Tibial nerve (tissue), 4 donors: ENCODE data around the gene PIK3AP1. TPM values are rescaled to one million over a fixed set of nuclear protein-coding genes. Genes with fewer than 3 reads are reported as not detected.

Experiments
- DNase-seq, 2 donors: peaks; one replicate each; pipeline ENCODE4 v3.0.0-alpha.2; 2019; ENCODE audit warnings: low spot score in 2 of 2
- H3K27ac ChIP-seq, 4 donors: fragments of 200-600 bp; sonication (generic) in 3 of 4; one replicate each; pipeline ENCODE4 v1.5.1; 2017 to 2019; ENCODE audit warnings: mild to moderate bottlenecking in 1 of 4
- H3K27me3 ChIP-seq, 2 donors: fragments of 200-600 bp; sonication (generic) in 1 of 2; one replicate each; pipeline versions ENCODE4 v1.5.1 to v1.6.0; 2017 to 2019
- H3K36me3 ChIP-seq, 3 donors: fragments of 200-600 bp; sonication (generic); one replicate each; pipeline ENCODE4 v1.5.1; 2018 to 2019
- H3K4me1 ChIP-seq, 4 donors: fragments of 200-600 bp; sonication (generic) in 3 of 4; one replicate each; pipeline ENCODE4 v1.5.1; 2017 to 2019
- H3K4me3 ChIP-seq, 4 donors: fragments of 200-600 bp; sonication (generic) in 3 of 4; one replicate each; pipeline ENCODE4 v1.5.1; 2017 to 2019; ENCODE audit warnings: mild to moderate bottlenecking in 1 of 4, moderate library complexity in 1 of 4
- H3K9me3 ChIP-seq, 4 donors: fragments of 200-600 bp; sonication (generic) in 3 of 4; one replicate each; pipeline ENCODE4 v1.5.1; 2017 to 2019
- EP300 ChIP-seq, 2 donors: sonication (generic); formaldehyde crosslinking; IDR thresholded peaks; one replicate each; pipeline ENCODE4 v1.6.1; 2017; ENCODE audit warnings: antibody characterized with exemption in 2 of 2, mild to moderate bottlenecking in 1 of 2
- POLR2A ChIP-seq, 2 donors: fragments of 450-650 bp; IDR thresholded peaks; one replicate each; pipeline ENCODE4 v1.6.1; 2017; ENCODE audit warnings: antibody characterized with exemption in 2 of 2, mild to moderate bottlenecking in 2 of 2, moderate library complexity in 2 of 2
- WGBS, 2 donors: methylation state at CpG; one replicate each; pipeline ENCODE4 v1.1.5; 2018; 5-methylcytosine and 5-hydroxymethylcytosine counted together
- total RNA-seq, 4 donors: library from RNA; depleted of rRNA; stranded (reverse); fragments of >200 nt; gene quantifications; one replicate each; pipeline ENCODE4 v1.1.0, GENCODE V29; 2016
- TF ChIP-seq, protein P1 (sequence below), 5 experiments: fragments of 200-600 bp in 3 of 5; fragments of 450-650 bp in 2 of 5; sonication (generic) in 3 of 5; IDR thresholded peaks; one replicate each; pipeline ENCODE4 v1.5.1; 2016 to 2019; ENCODE audit warnings: antibody characterized with exemption in 5 of 5, mild to moderate bottlenecking in 3 of 5, moderate library complexity in 2 of 5

Gene PIK3AP1
- total RNA-seq, 4 donors from 2014 or later: 7.1 to 21.3 (median 14.2) TPM

DNA sequence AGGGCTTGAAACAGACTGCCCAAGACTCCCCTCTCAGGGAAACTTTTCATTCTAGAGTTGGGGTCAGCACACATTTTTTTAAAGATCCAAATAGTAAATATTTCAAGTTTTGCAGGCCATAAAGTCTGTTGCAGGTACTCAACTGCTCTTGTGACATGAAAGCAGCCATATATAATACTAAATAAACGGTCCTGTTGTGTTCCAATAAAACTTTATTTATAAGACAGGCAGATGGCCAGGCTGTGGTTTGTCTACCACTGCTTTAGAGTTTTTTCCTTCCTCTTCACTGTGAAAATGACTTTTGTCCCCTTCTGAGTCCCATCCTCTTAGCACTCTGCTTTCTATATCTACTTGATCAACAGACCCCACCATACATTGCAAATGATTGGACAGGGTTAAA, 93.0 kb downstream of the PIK3AP1 start:
- H3K9me3 ChIP-seq: no peaks in the 10 kb centered on the region
- no peak overlapping the region for H3K4me3 ChIP-seq
- TF ChIP-seq, protein P1, sequence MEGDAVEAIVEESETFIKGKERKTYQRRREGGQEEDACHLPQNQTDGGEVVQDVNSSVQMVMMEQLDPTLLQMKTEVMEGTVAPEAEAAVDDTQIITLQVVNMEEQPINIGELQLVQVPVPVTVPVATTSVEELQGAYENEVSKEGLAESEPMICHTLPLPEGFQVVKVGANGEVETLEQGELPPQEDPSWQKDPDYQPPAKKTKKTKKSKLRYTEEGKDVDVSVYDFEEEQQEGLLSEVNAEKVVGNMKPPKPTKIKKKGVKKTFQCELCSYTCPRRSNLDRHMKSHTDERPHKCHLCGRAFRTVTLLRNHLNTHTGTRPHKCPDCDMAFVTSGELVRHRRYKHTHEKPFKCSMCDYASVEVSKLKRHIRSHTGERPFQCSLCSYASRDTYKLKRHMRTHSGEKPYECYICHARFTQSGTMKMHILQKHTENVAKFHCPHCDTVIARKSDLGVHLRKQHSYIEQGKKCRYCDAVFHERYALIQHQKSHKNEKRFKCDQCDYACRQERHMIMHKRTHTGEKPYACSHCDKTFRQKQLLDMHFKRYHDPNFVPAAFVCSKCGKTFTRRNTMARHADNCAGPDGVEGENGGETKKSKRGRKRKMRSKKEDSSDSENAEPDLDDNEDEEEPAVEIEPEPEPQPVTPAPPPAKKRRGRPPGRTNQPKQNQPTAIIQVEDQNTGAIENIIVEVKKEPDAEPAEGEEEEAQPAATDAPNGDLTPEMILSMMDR (IDR thresholded peaks at IDR 0.05): no peak
- TF ChIP-seq EP300 (IDR thresholded peaks at IDR 0.05): no peak
- TF ChIP-seq POLR2A (IDR thresholded peaks at IDR 0.05): no peak
- H3K27ac ChIP-seq: no peak overlapping the region
- no peaks in the 10 kb centered on the region for H3K4me1 ChIP-seq
- 64 to 77% methylated on average over 1 of the region's 1 CpG for WGBS, 2 donors
- H3K36me3 ChIP-seq: no peaks in the 10 kb centered on the region
- H3K27me3 ChIP-seq: no peaks in the 10 kb centered on the region
- no peak for DNase-seq

DNA sequence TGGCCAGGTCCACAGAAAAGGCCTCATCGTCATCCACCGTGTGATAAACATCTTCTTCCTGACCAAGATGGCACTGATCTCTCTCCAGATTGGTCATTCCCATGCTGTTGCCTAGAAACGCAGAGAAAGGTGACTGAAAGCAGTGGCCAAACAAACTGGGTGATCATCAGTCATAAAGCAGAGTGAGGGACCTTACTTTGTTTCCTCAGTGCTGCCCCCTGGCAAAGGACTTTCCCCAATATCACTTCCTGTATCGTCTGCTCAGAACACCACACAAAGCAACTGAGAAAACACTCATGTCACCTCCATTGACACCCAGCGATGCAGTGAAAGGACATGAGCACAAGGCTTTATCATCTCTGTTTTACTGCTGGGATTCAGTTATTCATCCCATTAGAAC, 93.5 kb downstream of the PIK3AP1 start:
- H3K27ac ChIP-seq: no peak overlapping the region
- DNase-seq: no peak
- H3K4me1 ChIP-seq: no peaks in the 10 kb centered on the region
- TF ChIP-seq POLR2A (IDR thresholded peaks at IDR 0.05): no peak
- TF ChIP-seq, protein P1 (IDR thresholded peaks at IDR 0.05): no peak
- no peak for TF ChIP-seq EP300 (IDR thresholded peaks at IDR 0.05)
- no peaks in the 10 kb centered on the region for H3K9me3 ChIP-seq
- no peaks in the 10 kb centered on the region for H3K36me3 ChIP-seq
- WGBS, 2 donors: 76 to 87% methylated on average over 5 of the region's 5 CpGs
- H3K27me3 ChIP-seq: no peaks in the 10 kb centered on the region
- H3K4me3 ChIP-seq: no peak overlapping the region

DNA sequence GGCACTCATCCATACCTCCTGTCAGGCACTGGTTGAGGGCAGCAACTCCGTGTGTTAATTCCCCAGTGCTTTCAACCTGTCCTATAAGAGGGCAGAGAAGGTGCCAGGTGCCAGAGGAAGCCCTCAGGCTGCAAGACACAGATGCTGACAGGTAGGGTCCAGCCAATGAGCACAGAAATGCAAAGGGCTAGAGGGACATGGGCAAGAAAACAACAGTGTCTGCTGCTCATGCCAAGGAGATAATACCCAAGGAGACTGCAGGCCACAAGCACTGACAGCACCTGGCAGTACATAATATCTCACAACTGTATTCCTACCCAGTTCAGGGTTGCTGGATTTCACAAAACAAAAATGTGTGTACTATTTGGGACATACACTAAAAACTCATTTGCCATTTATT, 95.1 kb downstream of the PIK3AP1 start:
- no peaks in the 10 kb centered on the region for H3K9me3 ChIP-seq
- no peak for TF ChIP-seq POLR2A (IDR thresholded peaks at IDR 0.05)
- no peak for TF ChIP-seq EP300 (IDR thresholded peaks at IDR 0.05)
- TF ChIP-seq, protein P1 (IDR thresholded peaks at IDR 0.05): no peak
- DNase-seq: no peak
- H3K36me3 ChIP-seq: no peaks in the 10 kb centered on the region
- WGBS, 2 donors: 88 to 92% methylated on average over 1 of the region's 1 CpG
- H3K27ac ChIP-seq: no peak overlapping the region
- H3K27me3 ChIP-seq: no peaks in the 10 kb centered on the region
- no peaks in the 10 kb centered on the region for H3K4me1 ChIP-seq
- H3K4me3 ChIP-seq: no peak overlapping the region

DNA sequence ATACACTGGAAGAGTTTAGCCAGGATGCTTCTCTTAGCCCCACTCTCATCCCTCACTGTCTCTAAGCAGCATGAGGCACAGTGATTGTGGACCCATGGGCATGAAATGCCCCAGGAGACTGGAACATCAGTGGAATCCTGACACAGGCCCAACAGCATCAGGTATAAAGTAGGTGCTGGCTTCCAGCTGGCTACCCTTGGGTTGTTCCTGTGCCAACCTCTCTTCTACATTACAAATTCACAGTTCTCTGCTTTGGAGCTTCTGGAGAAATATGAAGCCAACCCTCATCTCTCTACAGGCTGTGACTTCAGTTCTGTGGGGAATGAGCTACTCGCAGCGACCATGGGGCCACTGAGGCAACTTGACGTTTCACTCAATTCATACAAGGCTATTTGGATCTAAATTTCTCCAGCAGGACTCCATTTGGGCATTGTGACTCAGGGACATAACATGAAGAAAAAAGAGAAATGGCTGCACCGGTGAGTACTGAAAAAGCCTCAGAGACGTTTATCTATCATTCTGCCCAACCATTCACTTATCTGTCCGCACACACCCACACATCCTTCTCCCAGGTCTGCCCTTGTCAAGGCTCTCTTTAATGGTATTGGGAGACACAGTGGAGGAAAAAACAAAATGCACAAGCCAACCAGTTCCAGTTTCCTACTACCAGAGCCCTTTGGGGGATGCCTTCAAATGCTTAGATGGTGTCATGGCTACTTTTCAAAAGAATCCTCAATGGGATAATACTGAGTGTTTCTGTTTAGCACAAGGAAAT, 98.1 kb downstream of the PIK3AP1 start:
- Histone ChIP-seq H3K36me3 (no peaks in the 10 kb centered on the region), H3K4me3 (no peak overlapping the region), H3K9me3 (no peaks in the 10 kb centered on the region), H3K27ac (no peak overlapping the region), H3K4me1 (peaks cover 0 to 14% (median 0%) of the 10 kb centered on the region in 4 donors), H3K27me3 (no peaks in the 10 kb centered on the region)
- DNase-seq: no peak
- TF ChIP-seq EP300 (IDR thresholded peaks at IDR 0.05): no peak
- TF ChIP-seq, protein P1 (IDR thresholded peaks at IDR 0.05): no peak
- TF ChIP-seq POLR2A (IDR thresholded peaks at IDR 0.05): no peak
- 81 to 83% methylated on average over 6 of the region's 6 CpGs for WGBS, 2 donors
